ENCODE data around the gene RRN3. TPM values are rescaled to one million over a fixed set of nuclear protein-coding genes. Genes with fewer than 3 reads are reported as not detected.
"Not testable (repeated sequence)": the region's sequence is repeated elsewhere in the genome, so short reads cannot be mapped to it uniquely, and the experiment has no call there.

RRN3 gene
- 10 to 100 TPM; 20.2 to 32.0 (median 27.7) TPM for total RNA-seq
- long read RNA-seq, donor 1, transcript RRN3-203 (17 exons, 2,198 nt) = minor isoform, 5 of 27 reads
- long read RNA-seq, donor 1, transcript RRN3-201 (18 exons, 3,762 nt) = major isoform, 19 of 27 reads
- long read RNA-seq, donor 1, partial matches to known transcripts = 1 of 27 reads
- long read RNA-seq, donor 1, other reads (novel, unspliced or antisense) = 2 of 27 reads
- long read RNA-seq, donor 2, partial matches to known transcripts = 0 of 4 reads
- long read RNA-seq, donor 2, other reads (novel, unspliced or antisense) = 0 of 4 reads

GRCh38 chr16:15093955-15094827 is at the start of gene RRN3:
RRN3 (minus strand) TSS chr16:15094272; CDS start chr16:15094233, 39 bp downstream.
- H3K36me3 ChIP-seq (ENCODE audit: low read depth); H3K9me3 ChIP-seq; intact Hi-C loops (cut with DNase I, micrococcal nuclease); H3K4me1 ChIP-seq (ENCODE audit: low read depth): not testable (repeated sequence)
- ATAC-seq = peak; percentile 99
- peak; percentile 93 to 96 (median 96) for DNase-seq
- H3K4me3 ChIP-seq = peak within 1 kb of the TSS; percentile 44

GRCh38 chr16:15143601-15144091 is 49.6 kb upstream of the RRN3 start:
- H3K4me3 ChIP-seq; H3K36me3 ChIP-seq (ENCODE audit: low read depth); H3K4me1 ChIP-seq (ENCODE audit: low read depth); H3K9me3 ChIP-seq; ATAC-seq; intact Hi-C loops (cut with DNase I, micrococcal nuclease): not testable (repeated sequence)
- DNase-seq = peak in 1 of 3 donors; percentile 26

DNA sequence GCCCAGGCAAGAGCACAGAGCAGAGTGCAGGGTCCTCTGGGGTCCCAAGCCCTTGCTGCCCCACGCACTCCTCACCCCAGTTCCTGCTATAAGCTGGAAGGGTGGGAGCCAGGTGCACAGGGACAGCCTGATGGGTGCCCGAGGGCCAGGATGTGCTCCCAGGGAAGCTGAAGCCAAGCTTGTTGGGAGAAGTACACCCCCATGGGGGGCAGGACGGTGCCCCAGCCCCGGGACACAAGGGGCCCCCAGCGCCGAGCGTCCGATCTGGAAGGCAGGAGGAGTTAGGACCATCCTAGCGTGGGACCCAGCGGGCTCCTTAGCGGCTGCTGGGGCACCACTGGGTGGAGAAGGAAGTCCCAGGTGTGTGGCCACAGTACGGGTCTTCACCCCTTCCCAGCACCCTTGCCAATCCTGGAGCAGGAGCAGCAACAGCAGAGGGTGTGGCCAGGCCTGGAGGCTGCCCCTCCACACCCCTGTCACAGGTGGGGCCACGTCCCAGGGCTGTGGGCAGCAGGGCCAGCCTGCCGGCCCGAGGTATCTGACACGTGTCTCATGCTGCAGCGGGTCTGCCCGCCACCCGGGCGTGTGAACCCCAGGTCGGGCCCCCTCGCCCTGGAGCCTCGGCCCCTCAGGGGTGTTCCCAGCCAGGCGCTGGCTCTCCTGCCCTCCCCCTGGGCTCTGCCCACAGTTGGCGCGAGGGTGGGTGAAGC is 49.0 kb upstream of the RRN3 start:
- intact Hi-C loops (cut with DNase I, micrococcal nuclease); H3K9me3 ChIP-seq; H3K36me3 ChIP-seq (ENCODE audit: low read depth); H3K4me1 ChIP-seq (ENCODE audit: low read depth); H3K4me3 ChIP-seq; ATAC-seq: not testable (repeated sequence)
- peak in 1 of 3 donors; percentile 21 for DNase-seq

GRCh38 chr16:15142107-15142890 is 48.2 kb upstream of the RRN3 start:
- H3K9me3 ChIP-seq; H3K4me3 ChIP-seq; H3K4me1 ChIP-seq (ENCODE audit: low read depth); H3K36me3 ChIP-seq (ENCODE audit: low read depth); intact Hi-C loops (cut with DNase I, micrococcal nuclease); ATAC-seq: not testable (repeated sequence)
- DNase-seq = peak in 1 of 3 donors; percentile 26

DNA sequence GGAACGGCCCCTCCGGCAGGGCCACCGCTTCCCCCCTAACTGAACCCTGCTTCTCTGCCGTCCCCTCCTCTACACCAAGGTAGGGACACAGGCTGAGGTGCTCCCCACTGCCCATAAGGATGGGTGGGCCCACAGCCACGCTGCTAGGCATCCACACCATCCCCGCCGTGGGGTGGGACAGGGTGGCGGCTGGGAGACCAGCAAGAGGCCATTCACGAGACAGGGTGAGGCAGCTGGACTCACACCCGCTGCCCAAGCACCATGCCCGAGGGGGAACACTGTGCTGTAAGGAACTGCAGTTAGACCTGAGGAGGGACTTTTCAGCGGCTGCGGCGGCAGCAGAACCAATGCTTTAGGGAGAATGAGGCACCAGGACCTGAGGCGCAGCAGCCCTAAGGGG is 47.5 kb upstream of the RRN3 start:
- DNase-seq = peak in 1 of 3 donors; percentile 25
- Histone ChIP-seq H3K4me1 (ENCODE audit: low read depth) (peaks cover 3% of the 10 kb centered on the region), H3K9me3 (no peaks in the 10 kb centered on the region), H3K36me3 (ENCODE audit: low read depth) (no peaks in the 10 kb centered on the region), H3K4me3 (no peak overlapping the region)
- TF ChIP-seq, protein P1, sequence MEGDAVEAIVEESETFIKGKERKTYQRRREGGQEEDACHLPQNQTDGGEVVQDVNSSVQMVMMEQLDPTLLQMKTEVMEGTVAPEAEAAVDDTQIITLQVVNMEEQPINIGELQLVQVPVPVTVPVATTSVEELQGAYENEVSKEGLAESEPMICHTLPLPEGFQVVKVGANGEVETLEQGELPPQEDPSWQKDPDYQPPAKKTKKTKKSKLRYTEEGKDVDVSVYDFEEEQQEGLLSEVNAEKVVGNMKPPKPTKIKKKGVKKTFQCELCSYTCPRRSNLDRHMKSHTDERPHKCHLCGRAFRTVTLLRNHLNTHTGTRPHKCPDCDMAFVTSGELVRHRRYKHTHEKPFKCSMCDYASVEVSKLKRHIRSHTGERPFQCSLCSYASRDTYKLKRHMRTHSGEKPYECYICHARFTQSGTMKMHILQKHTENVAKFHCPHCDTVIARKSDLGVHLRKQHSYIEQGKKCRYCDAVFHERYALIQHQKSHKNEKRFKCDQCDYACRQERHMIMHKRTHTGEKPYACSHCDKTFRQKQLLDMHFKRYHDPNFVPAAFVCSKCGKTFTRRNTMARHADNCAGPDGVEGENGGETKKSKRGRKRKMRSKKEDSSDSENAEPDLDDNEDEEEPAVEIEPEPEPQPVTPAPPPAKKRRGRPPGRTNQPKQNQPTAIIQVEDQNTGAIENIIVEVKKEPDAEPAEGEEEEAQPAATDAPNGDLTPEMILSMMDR (IDR thresholded peaks at IDR 0.05) = no peak
- intact Hi-C loops (cut with DNase I, micrococcal nuclease) = no loop called here
- ATAC-seq = no peak

- H3K4me3 ChIP-seq; H3K9me3 ChIP-seq; H3K36me3 ChIP-seq (ENCODE audit: low read depth); H3K4me1 ChIP-seq (ENCODE audit: low read depth); intact Hi-C loops (cut with DNase I, micrococcal nuclease): not testable (repeated sequence)
- DNase-seq (peak in 1 of 3 donors; percentile 50), ATAC-seq (peak; percentile 79)
Measured at GRCh38 chr16:15140444-15141365, 46.6 kb upstream of the RRN3 start.

GRCh38 chr16:15137514-15137913 is 43.4 kb upstream of the RRN3 start:
- intact Hi-C loops (cut with DNase I, micrococcal nuclease); ATAC-seq: not testable (repeated sequence)

DNA sequence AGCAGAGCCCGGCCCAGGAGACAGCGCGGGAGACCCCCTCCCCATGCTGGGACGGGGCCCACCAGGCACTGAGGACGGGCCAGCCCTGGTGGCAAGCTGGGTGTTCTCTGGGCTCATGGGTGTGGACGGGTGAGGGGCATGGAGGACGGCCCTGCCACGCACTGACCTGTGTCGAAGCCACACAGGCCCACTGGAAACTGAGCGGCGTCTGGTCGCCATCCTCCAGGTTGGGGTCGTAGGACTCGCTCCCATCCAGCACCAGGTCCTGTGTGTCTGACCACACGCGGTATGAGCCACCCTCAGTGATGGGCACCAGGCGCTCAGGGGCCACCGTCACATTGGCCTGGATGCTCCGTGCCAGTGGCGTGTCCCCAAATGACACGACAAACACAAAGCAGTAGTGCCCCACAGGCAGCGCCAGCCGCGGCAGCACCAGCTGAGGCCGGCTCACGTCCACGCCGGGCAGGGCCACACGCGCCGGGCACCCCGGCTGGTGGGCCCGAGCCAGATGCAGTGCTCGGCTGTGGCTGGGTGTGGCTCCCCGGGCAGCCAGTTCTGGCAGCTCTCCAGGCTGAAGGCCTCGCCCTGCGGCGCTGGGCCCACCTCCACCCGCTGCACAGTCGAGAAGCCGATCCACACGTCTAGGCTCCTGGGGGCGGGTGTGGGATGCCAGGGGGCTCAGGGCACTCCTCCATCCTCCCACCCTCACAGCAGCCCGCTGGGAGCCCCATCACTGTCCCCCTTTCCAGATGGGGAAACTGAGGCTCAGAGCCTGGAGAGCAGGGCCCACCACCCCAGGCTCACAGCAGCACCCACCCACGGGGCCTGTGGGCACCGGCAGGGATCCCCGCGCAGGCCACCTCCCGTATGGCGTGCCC is 41.6 kb upstream of the RRN3 start:
- H3K9me3 ChIP-seq; H3K4me1 ChIP-seq (ENCODE audit: low read depth); H3K36me3 ChIP-seq (ENCODE audit: low read depth); intact Hi-C loops (cut with DNase I, micrococcal nuclease); H3K4me3 ChIP-seq: not testable (repeated sequence)
- DNase-seq = peak in 1 of 3 donors; percentile 61
- peak; percentile 64 for ATAC-seq

More at GRCh38 chr16:15137514-15137913, 43.4 kb upstream of the RRN3 start:
- H3K36me3 ChIP-seq (ENCODE audit: low read depth); H3K4me3 ChIP-seq; H3K9me3 ChIP-seq; H3K4me1 ChIP-seq (ENCODE audit: low read depth): not testable (repeated sequence)
- peak in 1 of 3 donors; percentile 20 for DNase-seq

DNA sequence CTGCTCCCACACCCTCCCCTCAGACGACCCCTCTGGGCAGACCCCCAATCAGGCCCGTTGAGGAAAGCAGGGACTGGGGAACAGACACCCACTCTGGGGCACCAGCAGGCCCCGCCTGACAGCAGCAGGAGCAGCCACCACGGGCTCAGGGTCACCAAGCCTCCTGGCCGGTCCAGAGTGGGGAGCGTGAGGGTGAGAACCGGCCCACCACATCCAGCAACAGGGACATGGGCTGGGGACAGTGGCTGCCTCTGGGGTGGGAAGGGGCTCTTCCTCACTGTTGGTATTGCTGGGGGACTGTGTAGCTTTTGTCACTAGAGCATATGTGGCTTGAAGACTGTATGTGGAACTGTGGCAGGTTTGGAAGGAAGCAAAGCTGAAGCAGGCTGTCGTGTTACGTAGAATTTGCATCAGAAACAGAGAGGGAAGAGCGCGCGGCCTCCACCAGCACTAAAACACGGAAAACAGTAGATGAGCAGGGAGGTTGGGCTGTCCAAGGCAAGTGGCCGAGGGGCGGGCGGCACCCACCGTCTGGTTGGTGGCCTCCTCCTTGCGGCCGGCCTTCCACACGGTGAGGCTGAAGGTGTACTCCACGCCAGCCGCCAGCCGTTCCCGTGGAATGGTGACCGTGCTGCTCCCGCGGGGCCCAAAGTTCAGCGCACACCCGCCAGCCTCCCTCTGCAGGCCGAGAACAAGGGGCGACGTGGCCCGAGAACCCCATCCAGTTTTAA is 40.8 kb upstream of the RRN3 start:
- ATAC-seq = peak; percentile 14
- H3K4me1 ChIP-seq (ENCODE audit: low read depth); H3K36me3 ChIP-seq (ENCODE audit: low read depth); H3K4me3 ChIP-seq; DNase-seq; intact Hi-C loops (cut with DNase I, micrococcal nuclease); H3K9me3 ChIP-seq: not testable (repeated sequence)

DNA sequence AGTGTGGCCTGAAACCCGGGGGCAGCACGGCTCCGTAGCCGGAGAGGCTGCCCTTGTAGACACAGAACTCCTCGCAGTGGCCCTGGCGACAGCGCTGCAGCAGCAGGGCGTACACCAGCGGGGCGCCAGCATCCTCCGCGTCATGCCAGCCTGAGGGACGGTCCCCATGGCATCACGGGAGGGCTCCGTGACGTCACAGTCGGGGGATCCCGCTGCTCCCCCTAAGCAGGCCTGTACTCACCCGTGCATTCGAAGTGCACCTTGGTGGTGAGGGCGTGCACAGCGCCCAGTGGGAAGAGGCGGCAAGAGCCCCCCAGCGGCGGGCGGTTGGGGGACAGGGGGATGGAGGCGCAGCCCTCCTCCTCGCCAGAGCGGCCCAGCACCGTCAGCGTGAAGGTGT is 39.5 kb upstream of the RRN3 start:
- H3K4me1 ChIP-seq (ENCODE audit: low read depth); H3K9me3 ChIP-seq; ATAC-seq; H3K4me3 ChIP-seq; H3K36me3 ChIP-seq (ENCODE audit: low read depth); intact Hi-C loops (cut with DNase I, micrococcal nuclease): not testable (repeated sequence)
- DNase-seq = peak in 1 of 3 donors; percentile 15

All from mucosa of descending colon (tissue), 3 donors.